Esophagus squamous epithelium (tissue), 4 donors: Measurements from ENCODE around the gene SF3A2.

ENCODE experiments used
- POLR2A ChIP-seq, 4 donors: fragments of 450-650 bp; IDR thresholded peaks; one replicate each; pipeline ENCODE4 v1.6.1; 2017; ENCODE audit warnings: antibody characterized with exemption in 4 of 4, mild to moderate bottlenecking in 4 of 4, moderate library complexity in 3 of 4
- TF ChIP-seq, protein P1 (sequence below), 6 experiments: fragments of 450-650 bp in 4 of 6; fragments of 200-600 bp in 2 of 6; sonication (generic) in 2 of 6; IDR thresholded peaks; one replicate each; pipeline ENCODE4 v1.5.1; 2016 to 2019; ENCODE audit warnings: antibody characterized with exemption in 6 of 6, mild to moderate bottlenecking in 4 of 6, moderate library complexity in 4 of 6

DNA sequence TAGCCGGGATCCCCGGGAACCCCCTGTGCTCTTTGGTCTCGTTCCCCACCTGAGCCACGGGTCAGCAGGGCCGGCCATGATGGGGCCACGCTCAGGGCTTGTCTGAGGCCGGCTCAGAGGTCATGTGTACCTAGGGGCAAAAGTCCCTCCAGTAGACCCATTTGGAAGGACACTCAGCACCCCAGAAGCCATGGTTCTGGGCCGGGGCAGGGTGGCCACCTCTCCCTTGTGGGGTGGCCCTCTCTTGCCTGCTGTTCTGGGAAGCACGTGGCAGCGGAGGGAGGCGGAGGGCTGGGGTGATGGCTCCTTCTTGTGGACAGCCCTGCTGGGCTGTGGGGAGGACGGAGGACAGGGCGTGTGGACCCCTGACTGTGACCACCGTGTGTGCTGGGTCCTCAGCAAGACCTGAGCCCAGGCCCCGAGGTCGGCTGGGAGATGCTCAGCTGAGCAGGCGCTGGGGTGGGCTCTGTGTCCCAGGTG lies 51.8 kb downstream of the SF3A2 start:
- TF ChIP-seq POLR2A (IDR thresholded peaks at IDR 0.05): no peak
- TF ChIP-seq, protein P1, sequence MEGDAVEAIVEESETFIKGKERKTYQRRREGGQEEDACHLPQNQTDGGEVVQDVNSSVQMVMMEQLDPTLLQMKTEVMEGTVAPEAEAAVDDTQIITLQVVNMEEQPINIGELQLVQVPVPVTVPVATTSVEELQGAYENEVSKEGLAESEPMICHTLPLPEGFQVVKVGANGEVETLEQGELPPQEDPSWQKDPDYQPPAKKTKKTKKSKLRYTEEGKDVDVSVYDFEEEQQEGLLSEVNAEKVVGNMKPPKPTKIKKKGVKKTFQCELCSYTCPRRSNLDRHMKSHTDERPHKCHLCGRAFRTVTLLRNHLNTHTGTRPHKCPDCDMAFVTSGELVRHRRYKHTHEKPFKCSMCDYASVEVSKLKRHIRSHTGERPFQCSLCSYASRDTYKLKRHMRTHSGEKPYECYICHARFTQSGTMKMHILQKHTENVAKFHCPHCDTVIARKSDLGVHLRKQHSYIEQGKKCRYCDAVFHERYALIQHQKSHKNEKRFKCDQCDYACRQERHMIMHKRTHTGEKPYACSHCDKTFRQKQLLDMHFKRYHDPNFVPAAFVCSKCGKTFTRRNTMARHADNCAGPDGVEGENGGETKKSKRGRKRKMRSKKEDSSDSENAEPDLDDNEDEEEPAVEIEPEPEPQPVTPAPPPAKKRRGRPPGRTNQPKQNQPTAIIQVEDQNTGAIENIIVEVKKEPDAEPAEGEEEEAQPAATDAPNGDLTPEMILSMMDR (IDR thresholded peaks at IDR 0.05): no peak
